Stimulated activated CD4-positive, alpha-beta T cell treated with anti-CD3 and anti-CD28 coated beads, Interleukin-4, amount 100 ng/mL, for 48 hours (primary cell): ENCODE results near the gene GCH1.
"Not testable (repeated sequence)": the region's sequence is repeated elsewhere in the genome, so short reads cannot be mapped to it uniquely, and the experiment has no call there.

ENCODE experiments used
- DNase-seq, 2 donors: peaks; one replicate each; pipeline ENCODE4 v3.0.0-alpha.2; 2020; ENCODE audit warnings: low read depth in 2 of 2

The GCH1 gene

DNA sequence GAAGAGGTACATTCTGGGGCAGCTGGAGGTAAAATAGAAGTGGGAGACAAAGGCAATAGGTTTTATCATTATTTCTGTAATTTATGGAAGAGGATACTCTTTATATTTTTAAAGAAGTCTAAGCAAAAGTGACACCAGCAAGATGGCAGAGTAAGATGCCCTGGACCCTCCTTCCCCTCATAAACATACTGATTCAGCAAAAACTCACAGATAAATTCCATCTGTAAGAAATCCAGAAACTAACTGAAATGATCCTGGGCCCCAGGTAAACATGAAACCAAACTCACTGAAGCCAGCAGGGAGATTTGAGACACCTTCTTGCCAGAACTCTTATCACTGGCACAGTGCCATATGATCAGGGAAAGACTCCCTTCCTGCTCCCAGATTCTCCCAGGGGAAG is 79.9 kb downstream of the GCH1 start:
- DNase-seq = no peak

GRCh38 chr14:54818201-54819133 is 84.2 kb downstream of the GCH1 start:
- no peak for DNase-seq

DNA sequence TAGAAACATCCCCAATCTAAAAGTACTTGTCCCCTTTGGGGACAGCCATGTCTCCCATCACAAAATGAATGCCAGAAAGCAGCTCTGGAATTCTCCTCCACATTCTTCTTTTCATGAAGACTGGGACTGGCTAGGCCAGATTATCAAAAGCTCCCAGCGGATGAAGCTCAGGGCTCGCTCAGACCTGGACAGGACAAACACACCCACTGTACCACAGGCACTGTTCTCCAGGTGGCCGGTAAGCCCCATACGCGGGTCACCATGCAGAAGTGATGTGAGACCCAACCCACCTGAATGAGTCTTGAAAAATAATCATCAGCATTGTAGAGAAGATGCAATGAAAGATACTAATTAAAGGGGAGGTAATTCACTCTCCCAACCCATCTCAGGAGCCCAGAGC is 85.1 kb downstream of the GCH1 start:
- no peak for DNase-seq

DNA sequence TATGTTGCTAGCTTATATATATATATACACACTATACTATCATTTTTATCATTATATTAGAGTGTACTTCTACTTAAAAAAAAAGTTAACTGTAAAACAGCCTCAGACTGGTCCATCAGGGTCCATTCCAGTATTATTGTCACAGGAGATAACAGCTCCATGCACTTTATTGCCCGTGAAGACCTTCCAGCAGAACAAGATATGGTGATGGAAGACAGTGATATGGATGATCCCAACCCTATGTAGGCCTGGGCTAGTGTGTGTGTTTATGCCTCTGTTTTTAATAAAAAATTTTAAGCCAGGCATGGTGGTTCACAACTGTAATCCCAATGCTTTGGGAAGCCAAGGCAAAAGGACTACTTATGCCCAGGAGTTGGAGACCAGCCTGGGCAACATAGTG is 86.2 kb downstream of the GCH1 start:
- no peak for DNase-seq

- DNase-seq = no peak
These were observed 87.1 kb downstream of the GCH1 start for GRCh38 chr14:54815515-54815914.

DNA sequence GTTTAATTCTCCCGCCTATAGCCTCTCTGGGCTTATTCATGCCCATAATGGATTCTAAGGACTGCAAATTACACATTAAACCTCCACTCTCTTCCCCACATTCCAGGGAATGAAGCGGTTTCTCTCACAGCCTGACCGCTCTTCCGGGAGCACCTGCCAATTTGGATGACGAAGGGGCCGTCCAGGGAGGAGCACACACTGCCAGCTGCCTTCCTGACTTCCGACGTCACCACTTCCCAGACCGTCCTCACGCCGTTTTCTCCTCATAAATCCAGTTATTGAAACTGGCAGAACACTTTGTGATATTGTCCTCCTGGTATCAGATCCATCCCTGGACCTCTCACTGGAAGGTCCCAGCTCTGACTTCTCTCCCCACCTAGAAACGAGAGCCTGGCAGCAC is 87.6 kb downstream of the GCH1 start:
- no peak for DNase-seq

DNA sequence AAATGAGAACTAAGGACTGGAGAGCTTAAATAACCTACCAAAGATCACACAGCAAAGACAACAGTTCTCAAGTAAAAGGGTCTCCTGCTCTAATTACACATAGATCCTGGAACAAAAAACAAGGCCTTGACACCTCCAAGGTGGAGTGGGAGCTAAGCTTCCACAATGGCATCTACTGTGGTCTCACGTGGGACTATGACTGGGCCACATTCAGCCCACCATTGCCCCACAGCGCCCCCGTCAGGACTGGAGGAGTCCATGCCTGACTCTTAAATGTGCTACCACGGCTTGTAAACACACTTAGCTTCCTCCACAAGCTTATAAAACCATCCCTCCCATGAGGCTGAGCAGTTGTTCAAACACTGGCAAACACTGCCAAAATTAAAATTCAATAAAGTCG is 88.5 kb downstream of the GCH1 start:
- peak; percentile 30 to 67 for DNase-seq

- DNase-seq = no peak
These were observed 89.5 kb downstream of the GCH1 start for GRCh38 chr14:54813081-54813480.

DNA sequence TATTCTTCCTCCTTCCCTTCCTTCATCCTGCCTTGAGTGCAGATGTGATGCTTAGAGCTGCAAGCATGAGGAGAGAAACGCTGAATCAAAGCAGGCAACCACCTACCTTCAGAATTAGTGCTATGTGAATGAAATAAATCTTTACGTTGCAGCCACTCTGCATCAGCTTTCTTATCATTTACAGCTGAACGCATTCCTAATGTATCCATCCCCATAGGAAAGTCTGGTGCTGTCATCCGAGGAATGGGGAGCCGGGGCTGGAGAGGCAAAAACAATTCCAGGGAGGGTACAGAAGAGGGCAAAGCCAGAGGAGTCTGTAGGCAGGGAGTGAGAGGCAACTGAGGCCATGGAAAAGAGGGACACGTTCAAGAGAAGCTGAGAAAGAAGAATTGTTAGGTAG is 90.0 kb downstream of the GCH1 start:
- DNase-seq = no peak

DNA sequence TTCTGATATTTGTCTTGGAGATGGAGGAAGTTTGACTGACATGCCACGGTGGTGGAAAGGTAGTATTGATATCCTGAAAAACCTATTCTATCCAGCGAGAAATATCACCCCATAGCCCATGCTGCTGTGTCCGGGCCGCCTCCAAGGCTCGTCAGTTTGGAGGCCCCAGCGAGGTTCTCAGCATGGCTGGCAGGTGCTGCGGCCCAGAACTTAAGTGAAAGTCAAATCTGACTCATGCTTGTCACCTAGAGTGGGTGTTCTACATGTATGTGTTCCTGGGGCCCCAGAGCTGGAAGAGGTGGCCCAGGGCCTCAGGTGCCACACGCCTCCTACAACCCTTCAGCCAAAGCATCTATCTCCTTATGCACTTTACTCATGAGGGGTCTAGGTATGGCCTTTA is 92.9 kb downstream of the GCH1 start:
- DNase-seq = no peak

- no peak for DNase-seq
These were observed 94.1 kb downstream of the GCH1 start for GRCh38 chr14:54808326-54809161.

DNA sequence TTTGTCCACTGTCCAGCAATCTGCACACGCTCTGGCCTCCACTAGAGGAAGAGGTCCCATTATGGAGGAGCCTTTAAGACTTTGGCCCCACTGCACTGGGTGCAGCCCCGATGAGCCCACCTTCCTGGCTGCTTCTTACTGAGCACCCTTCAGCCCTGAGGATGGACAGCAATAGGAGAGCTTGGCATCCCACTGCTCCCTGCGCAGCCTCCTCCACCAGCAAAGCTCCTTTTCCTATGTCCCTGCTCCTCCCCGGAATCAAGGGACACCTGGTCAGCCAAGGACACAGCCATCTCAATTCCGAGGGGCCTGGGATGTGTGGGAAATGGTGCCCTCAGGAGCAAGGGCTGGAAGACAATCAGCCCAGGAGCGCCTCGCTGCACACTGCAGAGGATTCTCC is 94.7 kb downstream of the GCH1 start:
- DNase-seq = no peak

- DNase-seq = no peak
These were observed 95.2 kb downstream of the GCH1 start for GRCh38 chr14:54807428-54807827.

- DNase-seq = no peak
These were observed 96.0 kb downstream of the GCH1 start for GRCh38 chr14:54806616-54807015.

- DNase-seq = peak; percentile 72 to 79
These were observed 96.9 kb downstream of the GCH1 start for GRCh38 chr14:54805445-54806322.

GRCh38 chr14:54805070-54805444 is 97.6 kb downstream of the GCH1 start:
- DNase-seq = no peak

- no peak for DNase-seq
These were observed 98.0 kb downstream of the GCH1 start for GRCh38 chr14:54804538-54805041.

GRCh38 chr14:54803926-54804537 is 98.6 kb downstream of the GCH1 start:
- DNase-seq = no peak

DNA sequence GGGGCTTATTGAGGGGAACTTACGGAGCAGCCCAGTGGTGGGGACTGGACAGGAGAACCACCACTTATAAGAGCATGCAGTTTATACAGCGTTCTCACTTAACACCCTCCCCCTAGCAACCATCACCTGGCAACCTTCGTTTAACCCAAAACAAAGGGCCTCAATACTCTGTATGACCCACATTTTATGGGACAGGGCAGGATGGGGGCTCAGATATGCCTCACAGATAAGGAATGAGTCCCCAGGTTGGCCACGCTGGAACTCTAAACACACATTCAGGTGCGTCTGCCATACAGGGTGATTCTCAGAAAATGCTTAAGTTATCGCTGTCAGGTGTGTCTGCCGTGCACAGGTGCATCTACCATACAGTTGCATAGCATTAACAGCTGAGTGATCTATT is 99.2 kb downstream of the GCH1 start:
- no peak for DNase-seq

GRCh38 chr14:54801482-54801881 is 101.1 kb downstream of the GCH1 start:
- not testable (repeated sequence) for DNase-seq

GRCh38 chr14:54798465-54799124 is 104.0 kb downstream of the GCH1 start:
- no peak for DNase-seq
